HPDE6-E6E7 (cell line): ENCODE results near the gene FAHD1.

Source experiments
- DNase-seq: peaks from one replicate; pipeline ENCODE4 v3.0.0; 2011; ENCODE audit warnings: missing footprints; ENCODE audit errors: extremely low spot score

FAHD1 gene

GRCh38 chr16:1826691-1827573, at the start of gene FAHD1, which contains the start of gene HAGH:
Gene FAHD1, plus strand, starts transcription at chr16:1827206. Its CDS starts 33 bp downstream, at chr16:1827239.
Gene HAGH, minus strand, starts transcription at chr16:1826825. Its CDS starts 38 bp downstream, at chr16:1826787.
- peak; percentile 92 for DNase-seq

GRCh38 chr16:1777375-1778199, 49.4 kb upstream of the FAHD1 start:
- no peak for DNase-seq

GRCh38 chr16:1778200-1779179, 48.5 kb upstream of the FAHD1 start:
- no peak for DNase-seq

GRCh38 chr16:1779234-1779701, 47.7 kb upstream of the FAHD1 start:
- no peak for DNase-seq

GRCh38 chr16:1779741-1780676, 47.0 kb upstream of the FAHD1 start:
- no peak for DNase-seq

GRCh38 chr16:1780677-1781072, 46.3 kb upstream of the FAHD1 start:
- no peak for DNase-seq

GRCh38 chr16:1781254-1781653, 45.8 kb upstream of the FAHD1 start:
- no peak for DNase-seq

- no peak for DNase-seq
Measured at GRCh38 chr16:1781758-1782407, 45.1 kb upstream of the FAHD1 start.

GRCh38 chr16:1782408-1783264, 44.4 kb upstream of the FAHD1 start, which contains the start of the genes NUBP2 and SPSB3:
Gene NUBP2, plus strand, starts transcription at chr16:1782960. Its CDS starts 61 bp downstream, at chr16:1783021.
Gene SPSB3, minus strand, starts transcription at chr16:1782571. Its CDS starts 1,088 bp downstream, at chr16:1781483.
- peak; percentile 99 for DNase-seq

GRCh38 chr16:1784977-1785845, 41.8 kb upstream of the FAHD1 start:
- no peak for DNase-seq

GRCh38 chr16:1785846-1786170, 41.2 kb upstream of the FAHD1 start:
- no peak for DNase-seq

GRCh38 chr16:1786242-1787055, 40.6 kb upstream of the FAHD1 start:
- DNase-seq: no peak

GRCh38 chr16:1787056-1787321, 40.0 kb upstream of the FAHD1 start:
- no peak for DNase-seq

- DNase-seq: no peak
Measured at GRCh38 chr16:1787322-1788094, 39.5 kb upstream of the FAHD1 start.

- DNase-seq: no peak
Measured at GRCh38 chr16:1788095-1788707, 38.8 kb upstream of the FAHD1 start.

- DNase-seq: no peak
Measured at GRCh38 chr16:1788708-1789100, 38.3 kb upstream of the FAHD1 start.
